Gastrocnemius medialis (tissue), 4 donors: ENCODE measurements around the gene OGFRL1.

Source experiments
- CTCF ChIP-seq, 5 experiments: fragments of 450-650 bp in 3 of 5; fragments of 200-600 bp in 2 of 5; sonication (generic) in 2 of 5; IDR thresholded peaks in 4 of 5; conservative IDR thresholded peaks in 1 of 5; 1 replicate in 4 of 5; 2 replicates in 1 of 5; pipeline ENCODE4 v1.5.1; 2016 to 2019; ENCODE audit warnings: antibody characterized with exemption in 5 of 5, mild to moderate bottlenecking in 3 of 5, moderate library complexity in 3 of 5
- POLR2A ChIP-seq, 2 donors: fragments of 450-650 bp; IDR thresholded peaks; one replicate each; pipeline ENCODE4 v1.6.1; 2017; ENCODE audit warnings: antibody characterized with exemption in 2 of 2, mild to moderate bottlenecking in 2 of 2, moderate library complexity in 2 of 2

DNA sequence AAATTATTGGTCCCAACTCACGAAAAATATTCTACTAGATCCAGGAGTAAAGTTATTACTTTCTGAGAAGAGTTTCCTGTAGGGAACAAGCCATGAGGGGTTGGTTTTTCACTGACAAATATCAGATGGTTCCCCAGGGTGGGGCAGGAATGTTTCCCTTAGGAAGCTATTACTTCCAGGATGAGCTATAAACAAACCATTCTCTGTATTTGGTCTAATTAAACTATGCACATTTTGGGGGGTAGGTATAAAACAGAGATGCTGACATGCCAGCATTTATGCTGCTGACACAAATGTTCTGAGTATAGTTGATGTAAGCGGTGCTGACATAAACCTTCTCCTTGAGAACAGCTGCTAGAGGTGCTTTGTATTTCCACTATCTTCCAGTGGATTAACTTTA, 54.2 kb downstream of the OGFRL1 start:
- TF ChIP-seq CTCF (IDR thresholded peaks at IDR 0.05 in 4 of 5, conservative IDR thresholded peaks at IDR 0.05 in 1 of 5) (no peak), POLR2A (IDR thresholded peaks at IDR 0.05) (no peak)
